Breast epithelium (tissue), 3 donors: ENCODE results near the gene ATAD2B.

Source experiments
- CTCF ChIP-seq, 3 donors: fragments of 450-650 bp; IDR thresholded peaks; one replicate each; pipeline ENCODE4 v1.5.1; 2016 to 2017; ENCODE audit warnings: antibody characterized with exemption in 3 of 3, mild to moderate bottlenecking in 3 of 3, moderate library complexity in 3 of 3
- POLR2A ChIP-seq: fragments of 450-650 bp; IDR thresholded peaks from one replicate; pipeline ENCODE4 v1.6.1; 2016; ENCODE audit warnings: antibody characterized with exemption, mild to moderate bottlenecking, moderate library complexity
- POLR2AphosphoS5 ChIP-seq, 3 donors: sonication (generic); formaldehyde crosslinking; IDR thresholded peaks; one replicate each; pipeline ENCODE4 v1.6.1; 2017; ENCODE audit warnings: antibody characterized with exemption in 3 of 3

GRCh38 chr2:23761638-23762037 is 165.3 kb downstream of the ATAD2B start:
- TF ChIP-seq POLR2A (no peak), CTCF (IDR thresholded peaks at IDR 0.05) (no peak), POLR2AphosphoS5 (IDR thresholded peaks at IDR 0.05) (no peak)
